ENCODE results near the gene TNFSF15.
"Not testable (repeated sequence)": the region's sequence is repeated elsewhere in the genome, so short reads cannot be mapped to it uniquely, and the experiment has no call there.

TNFSF15 gene

GRCh38 chr9:114745879-114746550 is 59.8 kb downstream of the TNFSF15 start:
- no peak for DNase-seq

- no peak for DNase-seq
Observed at GRCh38 chr9:114745108-114745848, 60.6 kb downstream of the TNFSF15 start.

GRCh38 chr9:114743446-114743845 is 62.4 kb downstream of the TNFSF15 start:
- no peak for DNase-seq

- no peak for DNase-seq
Observed at GRCh38 chr9:114742947-114743346, 62.9 kb downstream of the TNFSF15 start.

- not testable (repeated sequence) for DNase-seq
Observed at GRCh38 chr9:114741521-114741920, 64.3 kb downstream of the TNFSF15 start.

- DNase-seq = peak; percentile 59
Observed at GRCh38 chr9:114738581-114739316, 67.1 kb downstream of the TNFSF15 start.

GRCh38 chr9:114737847-114738246 is 68.0 kb downstream of the TNFSF15 start:
- no peak for DNase-seq

GRCh38 chr9:114737118-114737517 is 68.7 kb downstream of the TNFSF15 start:
- DNase-seq = no peak

- DNase-seq = no peak
Observed at GRCh38 chr9:114735704-114736103, 70.1 kb downstream of the TNFSF15 start.

GRCh38 chr9:114735139-114735538 is 70.7 kb downstream of the TNFSF15 start:
- DNase-seq = not testable (repeated sequence)

All from retina (tissue), 1 donor.